Iris pigment epithelial cell (primary cell): Measurements from ENCODE around the gene ACTRT2.

Source experiments
- DNase-seq: peaks from one replicate; pipeline ENCODE4 v3.0.0-alpha.2; 2011; ENCODE audit warnings: low read depth

Gene ACTRT2

DNA sequence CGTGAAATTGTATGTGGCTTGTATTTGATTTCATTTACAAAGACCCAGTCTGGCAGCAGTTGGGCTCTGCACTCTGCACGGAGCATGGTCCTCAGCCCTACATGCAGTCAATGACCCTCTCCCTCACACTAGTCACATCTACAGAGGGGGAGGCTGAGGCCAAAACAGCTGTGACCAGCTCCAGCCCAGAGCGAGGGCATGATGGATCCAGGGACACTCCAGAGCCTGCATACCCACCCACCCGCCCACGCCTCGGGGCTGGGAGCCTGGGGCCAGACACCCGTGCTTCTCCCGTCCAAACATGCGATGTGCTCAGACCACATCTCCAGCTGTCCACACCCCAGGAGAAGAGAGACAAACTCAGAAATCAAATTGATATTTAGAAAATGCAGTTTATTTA, 33.8 kb downstream of the ACTRT2 start:
- no peak for DNase-seq

DNA sequence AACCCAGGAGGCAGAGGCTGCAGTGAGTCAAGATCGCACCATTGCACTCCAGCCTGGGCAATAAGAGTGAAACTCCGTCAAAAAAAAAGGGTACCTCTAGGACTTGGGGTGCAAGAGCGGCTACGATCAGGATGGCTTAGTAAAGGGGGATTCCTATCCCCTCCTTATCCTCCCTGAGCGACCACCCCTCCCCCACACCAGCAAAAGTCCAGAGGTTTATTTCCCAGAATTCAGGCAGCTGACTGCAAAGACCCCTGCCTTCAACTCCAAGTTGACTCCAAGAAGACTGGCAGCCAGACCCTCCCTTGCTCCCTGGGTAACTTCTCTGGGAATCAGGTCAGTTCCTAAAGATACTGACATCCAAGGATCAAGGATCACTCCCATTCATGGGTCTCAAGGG, 35.4 kb downstream of the ACTRT2 start:
- no peak for DNase-seq

DNA sequence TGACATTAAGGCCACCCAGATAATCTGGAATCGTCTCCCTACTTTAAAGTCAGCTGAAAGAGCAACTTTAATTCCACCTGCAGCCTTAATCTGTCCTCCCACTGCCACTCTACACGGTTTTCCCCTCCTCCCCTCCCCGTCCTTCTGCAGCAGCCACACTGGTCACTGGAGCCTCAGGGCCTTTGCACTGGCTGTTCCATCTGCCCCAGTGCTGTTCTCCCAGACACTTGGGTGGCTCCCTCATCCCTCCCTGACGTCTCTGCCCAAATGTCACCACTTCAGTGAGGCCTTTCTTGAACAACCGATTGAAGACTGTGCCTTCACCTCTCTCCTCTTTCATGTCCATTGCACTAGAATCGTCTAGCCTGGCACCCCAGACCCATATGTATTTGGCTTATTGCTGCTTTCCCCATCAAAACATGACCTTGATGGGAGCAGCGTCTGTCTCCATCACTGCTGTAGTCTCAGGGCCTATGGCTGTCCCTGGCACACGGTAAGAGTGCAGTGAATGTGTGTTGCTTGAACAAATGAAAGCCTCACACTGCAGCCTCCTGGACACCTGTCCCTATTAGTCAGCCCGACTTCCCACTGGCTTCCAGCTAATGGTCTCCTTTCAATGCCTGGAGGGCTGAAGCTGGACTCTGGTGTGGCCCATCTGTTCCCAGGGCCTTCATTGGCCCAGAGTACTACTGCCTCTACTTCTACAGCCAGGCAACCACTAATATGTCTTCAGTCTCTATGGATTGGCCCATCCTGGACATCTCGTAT, 37.2 kb downstream of the ACTRT2 start:
- no peak for DNase-seq

DNA sequence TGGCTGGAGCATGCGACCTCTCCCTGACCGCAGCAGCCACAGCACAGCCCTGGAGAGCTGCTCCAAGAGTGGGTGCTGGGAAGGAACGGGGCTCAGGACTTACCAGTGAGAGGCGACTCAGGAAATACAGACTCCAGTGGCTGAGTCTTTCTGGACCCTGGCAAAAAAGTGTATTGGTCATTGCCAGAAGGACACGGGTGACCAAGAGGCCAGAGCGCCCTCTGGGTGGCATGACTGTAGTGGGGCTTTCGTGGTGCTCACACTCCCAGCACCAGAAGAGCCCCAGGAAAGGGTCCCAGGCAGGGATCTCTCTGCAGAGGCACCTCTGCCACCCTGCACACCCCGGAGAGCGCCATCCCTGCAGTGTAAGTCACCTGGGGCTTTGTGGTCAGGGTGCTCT, 38.9 kb downstream of the ACTRT2 start:
- no peak for DNase-seq

DNA sequence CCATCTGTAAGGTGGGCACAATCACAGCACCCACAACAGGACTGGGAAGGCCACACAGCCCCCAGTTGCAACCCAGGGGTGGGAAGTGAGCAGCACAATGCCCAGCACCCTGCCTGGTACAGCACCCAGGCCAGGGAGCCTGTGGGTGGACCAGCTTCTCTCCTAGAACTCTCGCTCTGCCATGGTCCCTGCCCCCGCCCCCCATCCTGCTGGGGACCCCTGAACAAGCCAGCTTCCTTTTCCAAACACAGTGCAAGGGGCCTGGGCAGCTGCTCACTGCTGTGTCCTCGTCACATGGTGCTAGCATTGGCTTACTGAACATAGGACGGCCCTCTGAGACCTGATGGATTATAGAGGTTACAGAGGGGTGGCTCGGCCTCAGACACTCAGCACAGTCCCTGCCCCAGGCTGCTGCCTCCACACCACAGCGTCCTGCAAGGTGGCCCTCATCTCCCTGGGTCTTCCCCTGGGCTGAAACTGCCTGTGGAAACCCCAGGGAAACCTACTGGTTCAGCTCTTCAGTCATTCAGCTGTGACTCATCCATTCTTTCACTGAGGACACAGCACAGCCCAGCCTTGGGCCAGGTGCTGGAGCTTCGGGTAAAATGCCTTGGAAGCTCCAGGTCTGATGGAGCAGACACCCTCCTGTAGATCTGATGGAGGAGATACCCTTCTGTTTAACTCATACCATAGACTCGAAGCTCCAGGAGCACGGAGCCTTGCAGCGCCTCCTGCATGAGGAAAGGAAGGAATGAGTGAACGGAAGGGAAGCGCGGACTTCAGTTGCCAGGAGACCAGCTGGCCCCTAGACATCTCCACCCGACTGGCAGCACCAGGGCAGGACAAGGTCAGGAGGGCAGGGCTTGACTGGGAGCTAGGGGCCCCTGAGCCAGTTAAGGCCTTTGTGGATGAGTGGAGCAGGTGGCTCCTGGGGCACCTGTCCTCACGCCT, 39.6 kb downstream of the ACTRT2 start:
- DNase-seq, result peak; percentile 31

DNA sequence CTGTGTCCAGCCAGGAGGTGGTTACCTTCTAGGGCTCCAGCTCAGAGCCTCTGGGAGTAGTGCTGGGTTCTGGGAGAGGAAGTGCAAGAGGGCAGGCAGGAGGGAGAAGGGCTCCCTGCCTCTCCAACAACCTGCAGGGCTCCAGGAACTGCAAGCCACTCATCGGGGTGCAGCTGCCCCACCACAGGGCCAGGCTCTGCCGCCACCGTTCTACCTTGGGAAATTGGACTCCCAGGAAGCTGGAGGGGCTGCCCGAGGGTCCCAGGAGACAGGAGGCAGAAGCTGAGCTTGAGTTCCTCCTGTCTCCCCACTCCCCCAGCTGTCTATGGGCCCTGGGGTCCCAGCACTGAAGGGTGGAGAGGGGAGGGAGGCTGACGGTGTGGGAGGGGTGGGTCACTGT, 40.3 kb downstream of the ACTRT2 start:
- DNase-seq, result no peak

DNA sequence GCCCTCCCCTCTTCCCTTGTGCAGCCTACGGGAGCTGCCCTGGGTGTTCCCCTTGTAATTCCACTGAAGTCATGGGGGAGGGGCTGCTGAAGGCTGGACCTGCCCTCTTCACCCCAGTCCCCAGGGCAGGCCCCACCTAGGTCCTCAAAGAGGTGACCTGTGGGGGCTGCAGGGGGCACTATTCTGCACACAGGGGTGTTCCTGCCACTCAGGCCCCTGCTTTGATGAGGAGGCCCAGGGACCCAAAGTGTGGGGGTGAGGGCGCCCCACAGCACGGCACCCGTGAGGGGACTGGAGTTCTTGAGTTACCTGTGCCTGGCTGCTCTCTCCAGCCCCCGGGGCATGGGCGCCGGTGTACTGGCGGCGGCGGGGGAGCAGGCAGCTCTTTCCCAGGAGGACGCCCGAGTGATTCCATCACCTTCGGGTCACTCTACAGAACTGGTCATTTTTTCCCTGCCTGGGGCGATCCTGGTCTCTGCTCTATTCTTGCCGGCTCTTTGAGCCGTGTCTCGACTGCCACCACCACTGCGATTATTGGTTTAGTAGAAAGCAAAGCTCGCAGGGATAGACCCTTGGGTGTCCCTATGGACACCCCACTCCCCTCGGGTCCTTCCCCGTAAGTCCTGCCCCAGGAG, 40.8 kb downstream of the ACTRT2 start:
- DNase-seq, result no peak

DNA sequence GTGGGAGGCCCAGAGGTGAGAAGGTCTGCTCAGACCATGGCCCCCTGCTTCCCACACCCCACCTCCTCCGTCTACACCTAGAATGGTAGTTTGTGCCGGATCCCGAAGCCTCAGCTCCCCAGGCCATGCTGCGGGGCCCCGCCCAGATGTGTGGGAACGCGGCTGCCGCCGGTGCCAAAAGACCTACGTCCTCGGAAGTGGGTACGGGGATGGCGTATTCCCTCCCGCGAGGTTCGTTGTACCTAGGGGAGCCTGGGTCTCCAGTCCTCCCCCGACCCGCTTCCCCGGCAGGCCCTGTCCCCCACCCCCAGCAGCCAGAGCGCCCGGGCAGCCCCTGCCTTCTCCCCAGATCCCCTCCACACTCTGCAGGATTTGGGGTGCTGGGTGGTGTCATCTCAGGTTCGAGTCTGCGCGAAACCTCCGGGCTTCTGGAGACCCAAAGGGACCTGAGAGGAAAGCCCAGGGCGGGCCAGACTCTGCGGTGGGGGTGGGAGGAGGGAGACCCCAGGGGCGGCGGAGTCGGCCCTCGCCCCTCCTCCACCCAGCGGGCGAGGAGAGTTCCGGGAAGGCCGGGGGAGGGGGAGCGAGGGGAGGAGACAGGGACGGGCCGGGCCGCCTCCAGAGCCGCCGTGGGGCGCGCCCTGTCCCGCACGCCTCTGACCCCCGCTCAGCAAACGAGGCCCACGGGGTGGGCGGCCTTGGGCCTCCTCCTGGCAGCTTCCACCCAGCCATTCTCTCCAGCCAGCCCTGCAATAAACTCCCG, 41.5 kb downstream of the ACTRT2 start:
- DNase-seq, result no peak

DNA sequence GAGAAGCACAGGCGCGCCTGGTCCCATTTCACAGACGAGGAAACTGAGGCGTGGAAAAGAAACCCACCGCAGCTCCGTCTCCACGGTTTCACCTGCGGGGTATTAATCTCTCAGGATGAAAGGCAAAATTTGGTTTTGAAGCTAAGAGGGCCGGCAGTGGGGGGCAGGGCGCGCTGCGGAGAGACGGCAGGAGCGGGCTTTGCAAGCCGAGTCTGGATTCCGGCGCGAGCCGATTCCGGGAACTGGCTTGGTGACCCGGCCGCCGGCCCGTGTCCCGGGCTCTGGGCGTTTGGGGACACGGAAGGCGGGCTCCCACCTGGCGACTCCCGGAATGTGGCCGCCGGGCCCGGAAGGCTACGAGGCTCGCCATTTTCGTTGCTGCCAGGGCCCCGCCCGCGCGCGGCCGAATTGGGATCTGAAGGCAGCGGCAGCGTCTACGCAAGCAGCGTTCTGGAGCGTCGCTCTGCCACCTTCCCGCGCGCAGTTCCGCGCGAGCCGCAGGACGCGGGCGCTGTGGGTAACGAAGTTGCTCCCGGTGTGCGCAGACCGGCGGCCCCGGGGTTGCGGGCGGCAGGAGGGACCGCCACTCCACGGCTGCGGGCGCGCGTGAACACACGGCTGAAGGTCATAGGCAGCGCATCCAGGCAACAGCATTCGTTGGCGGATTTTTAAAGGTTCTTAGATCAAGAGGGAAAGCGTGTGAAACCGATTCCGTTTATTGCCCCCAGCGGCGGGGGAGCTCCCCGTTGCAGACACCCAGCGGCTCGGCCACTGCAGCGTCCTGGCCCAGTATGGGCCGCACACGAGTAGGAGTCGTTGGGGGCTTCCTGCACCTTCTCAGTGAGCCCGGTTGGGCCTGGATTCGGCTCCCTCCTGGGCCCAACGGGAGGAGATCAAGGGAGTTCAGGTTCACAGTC, 42.4 kb downstream of the ACTRT2 start:
- DNase-seq, result no peak

DNA sequence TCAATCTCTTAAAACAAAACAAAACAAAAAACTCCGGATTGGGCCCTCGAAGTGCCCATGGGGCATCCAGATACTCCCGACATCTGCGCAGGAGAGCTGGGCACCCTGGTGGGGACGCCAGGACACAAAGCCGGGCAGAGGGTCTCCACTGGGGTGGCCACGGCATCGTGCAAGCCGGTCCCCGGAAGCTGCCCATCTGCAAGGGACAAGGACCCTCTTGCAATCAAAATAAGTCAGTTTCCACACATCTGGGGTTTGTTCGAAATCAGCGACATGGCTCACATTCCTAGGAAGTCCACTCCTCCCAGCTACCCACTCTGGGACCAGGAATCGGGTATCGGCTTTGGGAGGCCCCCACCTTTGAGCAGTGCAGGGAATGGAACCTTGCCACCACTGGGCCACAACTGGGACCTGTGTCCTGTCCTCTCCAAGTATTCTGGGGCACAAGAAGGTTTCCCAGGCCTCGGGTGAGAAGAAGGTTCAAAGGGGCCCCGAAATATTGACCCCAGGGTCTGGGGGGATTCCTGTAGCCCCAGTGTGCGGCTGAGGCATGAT, 43.1 kb downstream of the ACTRT2 start:
- DNase-seq, result no peak

DNA sequence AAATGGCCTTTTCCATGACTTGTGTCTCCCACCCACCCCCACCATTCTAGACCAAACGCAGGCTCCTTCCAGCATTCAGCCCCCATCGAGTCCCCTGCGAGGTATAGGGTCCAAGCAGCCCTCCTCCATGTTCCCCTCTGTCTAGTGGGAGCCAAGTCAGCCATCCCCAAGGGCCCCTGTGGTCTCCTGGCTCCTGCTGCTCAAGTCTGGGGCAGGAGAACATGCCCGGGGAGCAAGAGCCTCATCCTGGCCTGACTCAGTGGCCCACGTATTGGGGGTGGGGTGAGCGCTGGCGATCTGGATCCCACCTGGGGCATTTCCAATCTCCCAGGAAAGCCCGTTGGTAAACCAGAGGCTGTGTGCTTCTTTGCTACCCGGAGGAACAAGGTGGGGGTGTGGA, 43.6 kb downstream of the ACTRT2 start:
- no peak for DNase-seq

DNA sequence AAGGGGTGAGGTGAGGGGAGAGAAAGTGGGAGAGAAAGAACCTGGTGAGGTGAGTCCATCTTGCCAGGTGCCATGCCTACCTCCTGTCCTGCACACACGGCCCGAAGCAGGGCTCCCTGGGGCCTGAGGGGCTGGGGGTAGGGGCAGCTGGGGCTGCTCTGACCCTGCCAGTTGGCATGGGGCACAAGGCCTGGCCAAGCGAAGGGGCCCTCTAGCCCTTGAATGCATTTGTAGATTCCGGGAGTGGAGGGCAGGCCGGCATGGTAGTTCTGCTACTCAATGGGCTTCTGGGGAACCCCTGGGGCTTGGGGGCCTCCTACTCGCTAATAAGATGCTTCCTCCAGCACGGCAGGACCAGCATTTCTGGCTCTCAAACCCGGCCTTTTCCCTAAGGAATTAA, 44.1 kb downstream of the ACTRT2 start:
- DNase-seq, result no peak

DNA sequence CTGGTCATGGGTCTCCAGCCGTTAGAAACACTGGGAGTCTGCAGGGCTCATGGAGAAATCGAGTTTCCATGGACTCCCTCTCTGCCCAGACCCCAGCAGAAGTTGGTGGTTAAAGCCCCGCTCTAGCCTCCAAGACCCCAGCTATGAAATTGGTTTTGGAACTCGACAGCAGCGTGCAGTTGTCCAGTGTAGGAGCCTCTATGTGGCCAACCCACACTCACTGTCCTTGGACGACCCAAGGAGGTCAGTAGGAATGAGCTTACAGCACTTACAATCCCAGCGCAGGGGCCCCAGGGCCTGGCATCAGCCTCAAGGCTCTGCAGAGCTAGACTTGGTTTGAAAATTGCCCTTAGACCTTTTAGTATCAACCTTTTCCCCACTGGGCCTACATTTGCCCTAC, 44.5 kb downstream of the ACTRT2 start:
- DNase-seq, result no peak

DNA sequence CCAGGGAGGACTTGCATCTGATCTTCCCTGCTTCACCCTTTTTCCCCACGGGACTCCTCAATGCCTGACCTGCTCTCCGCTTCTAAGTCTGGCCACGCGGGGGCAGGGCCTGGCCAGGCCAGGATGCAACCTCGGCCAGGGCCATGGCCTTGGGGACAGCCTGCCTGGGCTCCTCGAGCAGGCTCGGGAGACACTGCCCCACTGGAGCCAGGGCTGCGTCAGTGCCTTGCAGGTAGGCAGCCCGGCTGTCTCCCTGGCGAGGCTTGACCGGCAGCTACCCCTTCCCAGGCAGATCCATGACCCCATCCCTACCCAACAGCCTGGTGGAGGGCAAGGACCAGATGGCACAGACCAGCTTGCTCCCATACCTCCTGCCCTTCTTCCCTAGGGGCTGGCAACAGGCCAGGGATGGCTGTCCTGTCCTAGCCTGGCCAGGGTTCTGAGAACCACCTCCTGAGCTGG, 45.0 kb downstream of the ACTRT2 start:
- no peak for DNase-seq

DNA sequence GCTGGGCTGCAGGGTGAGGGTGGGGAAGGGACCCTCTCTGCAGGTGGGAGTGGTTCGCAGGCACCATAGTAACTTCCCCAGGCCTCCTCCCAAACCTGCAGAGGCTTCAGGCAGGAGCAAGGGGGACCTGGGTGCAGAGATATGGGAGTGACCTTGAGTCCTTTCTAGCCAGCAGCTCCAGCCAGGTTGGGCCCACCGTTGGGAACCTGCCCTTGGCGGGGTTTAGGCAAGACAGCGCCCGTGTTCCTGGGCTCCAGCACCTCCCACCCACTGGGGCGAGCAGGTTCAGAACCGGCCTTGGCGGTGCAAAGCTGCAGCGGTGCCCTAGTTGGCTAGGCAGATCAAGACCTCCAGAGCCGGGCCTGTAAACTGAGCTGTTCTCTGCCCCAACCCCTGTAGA, 45.6 kb downstream of the ACTRT2 start:
- DNase-seq, result no peak

DNA sequence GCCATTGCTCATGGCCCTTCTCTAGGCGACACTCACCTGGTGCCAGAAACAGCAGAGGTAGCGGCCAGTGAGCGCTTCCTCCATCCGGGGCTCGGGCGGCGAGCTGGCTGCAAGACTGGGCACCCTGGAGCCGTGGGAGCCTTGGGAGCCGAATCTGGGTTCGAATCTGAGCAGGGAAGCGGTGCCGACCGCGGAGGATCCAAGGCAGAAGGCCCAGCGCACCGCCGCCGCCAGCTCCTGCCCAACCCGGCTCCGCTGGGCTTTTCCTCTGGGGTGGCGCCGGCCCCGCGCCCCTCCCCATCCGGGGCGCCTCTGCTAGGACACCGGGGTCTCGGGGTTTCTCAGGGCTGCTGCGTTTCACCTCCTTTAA, 46.0 kb downstream of the ACTRT2 start:
- no peak for DNase-seq

DNA sequence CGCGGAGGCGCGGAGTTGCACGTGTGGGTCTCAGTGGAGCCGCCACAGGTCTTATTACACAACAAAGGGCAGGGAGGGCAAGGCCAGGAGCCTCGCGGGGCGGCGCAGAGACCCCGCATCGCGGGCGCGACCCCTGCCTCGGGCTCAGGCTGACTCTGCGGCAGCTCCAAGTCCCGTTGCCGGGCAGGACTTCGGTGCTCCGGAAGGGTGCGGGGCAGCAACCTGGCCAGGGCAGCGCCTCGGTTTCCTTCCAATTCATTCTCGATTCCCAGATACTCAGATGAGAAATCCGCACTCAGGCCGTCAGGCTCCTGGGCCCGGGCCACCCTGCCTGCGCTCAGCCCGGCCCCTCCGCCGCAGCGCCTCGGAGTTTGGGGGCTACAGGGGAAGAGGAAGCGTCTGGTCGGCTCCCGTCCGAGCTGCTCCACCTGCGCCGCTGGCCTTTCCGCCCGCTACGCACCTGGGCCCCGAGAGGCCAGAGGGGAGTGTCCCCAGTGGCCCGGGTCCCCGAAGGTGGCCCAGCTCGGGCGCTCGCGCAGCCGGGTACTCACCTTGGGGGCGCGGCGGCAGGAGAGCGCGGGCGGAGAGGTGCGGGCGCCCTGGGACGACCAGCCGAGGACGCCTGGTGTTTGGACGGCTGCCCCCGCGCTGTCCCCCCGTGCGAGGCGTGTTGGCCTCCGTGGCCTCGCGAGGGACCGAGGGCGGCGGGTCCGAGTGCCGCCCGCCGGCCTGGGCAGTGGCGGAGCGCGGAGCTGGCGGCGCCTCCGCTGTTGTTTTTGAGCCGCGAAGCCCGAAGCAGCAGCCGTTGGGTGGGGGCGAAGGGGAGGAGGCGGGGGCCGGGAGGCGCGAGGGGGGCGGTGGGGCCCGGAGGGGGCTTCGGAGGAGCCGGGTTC, 46.6 kb downstream of the ACTRT2 start:
- no peak for DNase-seq

DNA sequence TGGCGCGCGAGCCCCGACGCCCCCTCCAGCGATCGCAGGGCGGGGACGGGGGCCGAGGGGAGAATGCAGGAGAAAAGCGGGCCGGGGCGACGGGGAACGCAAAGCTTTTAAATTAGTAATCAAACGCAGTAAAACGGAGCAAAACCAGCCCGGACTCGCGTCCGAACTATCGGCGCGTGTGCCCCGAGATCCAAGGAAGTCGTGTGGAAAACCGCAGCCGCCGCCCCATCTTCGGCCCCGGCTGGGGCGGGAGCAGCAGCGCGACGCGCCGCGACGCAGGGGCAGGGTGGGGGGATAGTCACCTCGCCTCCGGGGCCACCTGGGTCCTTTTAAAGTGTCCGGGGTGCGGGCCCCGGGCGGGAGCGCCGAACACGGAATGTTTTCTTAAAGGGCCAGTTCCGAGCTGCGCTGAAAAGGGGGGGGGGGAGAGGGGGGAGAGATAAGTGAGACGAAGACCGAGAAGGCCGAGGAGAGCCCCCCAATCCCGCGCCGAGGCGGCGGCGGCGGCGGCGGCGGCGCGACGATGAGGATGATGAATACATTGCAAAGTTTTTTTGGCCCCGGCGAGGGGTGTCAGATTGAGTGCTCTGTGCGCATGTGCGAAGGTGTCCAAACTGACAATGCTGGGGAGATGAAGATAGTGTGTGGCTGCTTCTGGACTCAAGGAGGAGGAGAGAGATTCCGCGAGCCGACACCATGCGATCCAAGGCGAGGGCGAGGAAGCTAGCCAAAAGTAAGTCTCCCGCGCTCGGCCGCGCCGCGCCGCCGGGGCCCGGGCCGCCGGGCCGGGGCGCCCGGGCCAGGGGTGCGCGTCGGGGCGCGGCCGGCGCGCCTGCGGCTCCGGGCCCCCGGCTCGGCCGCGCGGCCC, 47.5 kb downstream of the ACTRT2 start, which contains the start of gene PRDM16:
TSS of gene PRDM16 (plus strand) at position 640 of the 868 bp plus-strand sequence. CDS start at position 697, 57 bp downstream.
- DNase-seq, result peak; percentile 31
